ENCODE results near the gene OR2H2.

DNA sequence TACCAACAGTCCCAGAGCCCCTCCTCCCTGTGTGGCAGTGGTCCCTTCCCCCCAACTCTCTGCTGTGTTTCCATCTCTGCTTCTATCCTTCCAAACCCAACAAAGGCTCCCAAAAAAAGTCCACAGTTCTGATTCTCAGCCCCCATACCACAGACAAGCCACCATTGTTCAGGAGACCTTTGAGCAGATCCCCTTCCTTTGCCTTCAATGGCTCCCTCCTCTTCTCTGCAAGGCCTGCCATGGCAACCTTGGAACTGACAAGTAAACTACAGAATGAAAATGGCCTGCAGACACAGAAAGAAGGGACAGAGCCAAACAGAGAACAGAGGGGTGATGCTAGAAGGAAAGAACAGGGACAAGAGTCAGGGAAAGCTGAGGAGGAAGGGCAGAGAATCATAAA lies 23.2 kb downstream of the OR2H2 start:
- TF ChIP-seq POLR2AphosphoS5 (IDR thresholded peaks at IDR 0.05), result no peak
- TF ChIP-seq, protein P1, sequence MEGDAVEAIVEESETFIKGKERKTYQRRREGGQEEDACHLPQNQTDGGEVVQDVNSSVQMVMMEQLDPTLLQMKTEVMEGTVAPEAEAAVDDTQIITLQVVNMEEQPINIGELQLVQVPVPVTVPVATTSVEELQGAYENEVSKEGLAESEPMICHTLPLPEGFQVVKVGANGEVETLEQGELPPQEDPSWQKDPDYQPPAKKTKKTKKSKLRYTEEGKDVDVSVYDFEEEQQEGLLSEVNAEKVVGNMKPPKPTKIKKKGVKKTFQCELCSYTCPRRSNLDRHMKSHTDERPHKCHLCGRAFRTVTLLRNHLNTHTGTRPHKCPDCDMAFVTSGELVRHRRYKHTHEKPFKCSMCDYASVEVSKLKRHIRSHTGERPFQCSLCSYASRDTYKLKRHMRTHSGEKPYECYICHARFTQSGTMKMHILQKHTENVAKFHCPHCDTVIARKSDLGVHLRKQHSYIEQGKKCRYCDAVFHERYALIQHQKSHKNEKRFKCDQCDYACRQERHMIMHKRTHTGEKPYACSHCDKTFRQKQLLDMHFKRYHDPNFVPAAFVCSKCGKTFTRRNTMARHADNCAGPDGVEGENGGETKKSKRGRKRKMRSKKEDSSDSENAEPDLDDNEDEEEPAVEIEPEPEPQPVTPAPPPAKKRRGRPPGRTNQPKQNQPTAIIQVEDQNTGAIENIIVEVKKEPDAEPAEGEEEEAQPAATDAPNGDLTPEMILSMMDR (IDR thresholded peaks at IDR 0.05), result no peak
